ENCODE measurements around the gene RBBP6.

RBBP6 gene

DNA sequence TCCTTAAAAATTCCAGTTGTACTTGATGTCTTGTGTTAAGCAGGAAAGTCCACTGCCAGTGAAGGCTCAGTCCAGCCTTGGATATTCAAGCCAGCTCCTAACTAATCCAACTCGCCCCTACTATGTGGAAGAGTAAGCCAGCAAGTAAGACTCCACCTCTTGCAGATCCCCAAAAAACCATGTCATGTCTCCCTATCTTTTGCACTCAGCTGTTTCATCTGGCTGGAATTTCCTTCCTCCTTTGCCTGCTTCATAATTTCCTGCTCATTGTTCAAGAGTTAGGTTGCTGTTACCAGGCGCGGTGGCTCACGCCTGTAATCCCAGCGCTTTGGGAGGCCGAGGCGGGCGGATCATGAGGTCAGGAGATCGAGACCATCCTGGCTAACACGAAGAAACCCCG is 37.8 kb downstream of the RBBP6 start:
- Histone ChIP-seq H3K9ac (no peak overlapping the region), H2AFZ (no peak overlapping the region), H3K4me3 (ENCODE audit: low read depth, low read length) (no peak overlapping the region), H3K4me2 (ENCODE audit: low read length) (no peak overlapping the region), H3K27ac (no peak overlapping the region), H3K36me3 (ENCODE audit: control insufficient read depth, insufficient read depth, low read length) (no peaks in the 10 kb centered on the region), H3K9me3 (ENCODE audit: control insufficient read depth, low read length) (no peaks in the 10 kb centered on the region), H3K27me3 (ENCODE audit: control insufficient read depth, insufficient read depth, low read length) (no peaks in the 10 kb centered on the region), H3K4me1 (no peaks in the 10 kb centered on the region), H3K79me2 (no peaks in the 10 kb centered on the region)
- TF ChIP-seq, protein P1, sequence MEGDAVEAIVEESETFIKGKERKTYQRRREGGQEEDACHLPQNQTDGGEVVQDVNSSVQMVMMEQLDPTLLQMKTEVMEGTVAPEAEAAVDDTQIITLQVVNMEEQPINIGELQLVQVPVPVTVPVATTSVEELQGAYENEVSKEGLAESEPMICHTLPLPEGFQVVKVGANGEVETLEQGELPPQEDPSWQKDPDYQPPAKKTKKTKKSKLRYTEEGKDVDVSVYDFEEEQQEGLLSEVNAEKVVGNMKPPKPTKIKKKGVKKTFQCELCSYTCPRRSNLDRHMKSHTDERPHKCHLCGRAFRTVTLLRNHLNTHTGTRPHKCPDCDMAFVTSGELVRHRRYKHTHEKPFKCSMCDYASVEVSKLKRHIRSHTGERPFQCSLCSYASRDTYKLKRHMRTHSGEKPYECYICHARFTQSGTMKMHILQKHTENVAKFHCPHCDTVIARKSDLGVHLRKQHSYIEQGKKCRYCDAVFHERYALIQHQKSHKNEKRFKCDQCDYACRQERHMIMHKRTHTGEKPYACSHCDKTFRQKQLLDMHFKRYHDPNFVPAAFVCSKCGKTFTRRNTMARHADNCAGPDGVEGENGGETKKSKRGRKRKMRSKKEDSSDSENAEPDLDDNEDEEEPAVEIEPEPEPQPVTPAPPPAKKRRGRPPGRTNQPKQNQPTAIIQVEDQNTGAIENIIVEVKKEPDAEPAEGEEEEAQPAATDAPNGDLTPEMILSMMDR (IDR thresholded peaks at IDR 0.05) = no peak

DNA sequence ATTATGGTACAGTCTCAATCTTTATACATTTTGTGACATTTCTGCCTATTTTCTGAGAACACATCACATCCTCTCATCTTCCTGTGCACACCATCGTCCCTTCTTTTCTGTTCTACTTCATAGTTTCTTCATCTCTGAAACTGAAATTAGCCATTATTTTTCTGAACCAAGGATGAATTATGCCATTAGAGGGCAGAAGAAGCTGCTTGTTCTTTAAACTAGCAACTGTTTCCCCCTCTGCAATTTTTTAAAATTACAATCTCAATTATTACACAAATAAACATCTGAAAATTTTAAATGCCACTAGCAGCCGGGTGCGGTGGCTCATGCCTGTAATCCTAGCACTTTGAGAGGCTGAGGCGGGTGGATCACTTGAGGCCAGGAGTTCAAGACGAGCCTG is 41.3 kb downstream of the RBBP6 start:
- Histone ChIP-seq H3K79me2 (no peaks in the 10 kb centered on the region), H3K27ac (no peak overlapping the region), H3K9ac (no peak overlapping the region)

GRCh38 chr16:24583494-24583893 is 44.1 kb downstream of the RBBP6 start:
- Histone ChIP-seq H3K9ac (no peak overlapping the region), H3K36me3 (ENCODE audit: control insufficient read depth, insufficient read depth, low read length) (no peaks in the 10 kb centered on the region), H3K27me3 (ENCODE audit: control insufficient read depth, insufficient read depth, low read length) (no peaks in the 10 kb centered on the region)

More for the DNA sequence above, 41.3 kb downstream of the RBBP6 start:
- no peak overlapping the region for H3K4me2 ChIP-seq (ENCODE audit: low read length)
- H3K9me3 ChIP-seq (ENCODE audit: control insufficient read depth, low read length) = no peaks in the 10 kb centered on the region
- H3K4me3 ChIP-seq (ENCODE audit: low read depth, low read length) = no peak overlapping the region
- H3K36me3 ChIP-seq (ENCODE audit: control insufficient read depth, insufficient read depth, low read length) = no peaks in the 10 kb centered on the region
- no peaks in the 10 kb centered on the region for H3K4me1 ChIP-seq
- H2AFZ ChIP-seq = no peak overlapping the region
- TF ChIP-seq, protein P1 (IDR thresholded peaks at IDR 0.05) = no peak
- H3K27me3 ChIP-seq (ENCODE audit: control insufficient read depth, insufficient read depth, low read length) = no peaks in the 10 kb centered on the region

DNA sequence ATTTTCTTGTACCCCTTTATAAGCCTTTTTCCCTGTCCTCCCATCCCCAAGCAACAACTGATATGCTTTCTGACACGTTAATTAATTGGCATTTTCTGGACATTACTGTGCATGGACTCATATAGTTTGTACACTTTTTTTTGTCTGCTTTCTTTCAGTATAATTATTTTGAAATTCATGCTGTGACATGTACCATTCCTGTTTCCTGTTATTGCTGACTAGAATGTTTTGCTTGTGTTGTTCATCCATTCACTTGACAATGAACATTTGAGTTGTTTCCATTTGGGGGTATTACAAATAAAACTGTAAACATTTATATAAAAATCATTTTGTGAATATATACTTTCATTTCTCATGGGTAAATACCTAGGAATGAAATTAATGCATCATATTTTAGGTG is 50.6 kb downstream of the RBBP6 start:
- no peak overlapping the region for H3K27ac ChIP-seq

More at GRCh38 chr16:24583494-24583893, 44.1 kb downstream of the RBBP6 start:
- TF ChIP-seq, protein P1 (IDR thresholded peaks at IDR 0.05) = no peak
- Histone ChIP-seq H2AFZ (no peak overlapping the region), H3K4me1 (no peaks in the 10 kb centered on the region), H3K9me3 (ENCODE audit: control insufficient read depth, low read length) (no peaks in the 10 kb centered on the region), H3K4me3 (ENCODE audit: low read depth, low read length) (no peak overlapping the region), H3K4me2 (ENCODE audit: low read length) (no peak overlapping the region), H3K27ac (no peak overlapping the region), H3K79me2 (no peaks in the 10 kb centered on the region)

More for the DNA sequence above, 50.6 kb downstream of the RBBP6 start:
- Histone ChIP-seq H2AFZ (no peak overlapping the region), H3K79me2 (no peaks in the 10 kb centered on the region), H3K4me1 (no peaks in the 10 kb centered on the region), H3K36me3 (ENCODE audit: control insufficient read depth, insufficient read depth, low read length) (no peaks in the 10 kb centered on the region), H3K9me3 (ENCODE audit: control insufficient read depth, low read length) (no peaks in the 10 kb centered on the region), H3K9ac (no peak overlapping the region), H3K4me2 (ENCODE audit: low read length) (no peak overlapping the region), H3K27me3 (ENCODE audit: control insufficient read depth, insufficient read depth, low read length) (no peaks in the 10 kb centered on the region), H3K4me3 (ENCODE audit: low read depth, low read length) (no peak overlapping the region)
- TF ChIP-seq, protein P1 (IDR thresholded peaks at IDR 0.05) = no peak
